Subcutaneous adipose tissue (tissue), 4 donors: ENCODE results near the gene KLKB1. TPM values are rescaled to one million over a fixed set of nuclear protein-coding genes. Genes with fewer than 3 reads are reported as not detected.

Source experiments
- total RNA-seq, 4 donors: library from RNA; depleted of rRNA; stranded (reverse); fragments of >200 nt; gene quantifications; one replicate each; pipeline ENCODE4 v1.1.0, GENCODE V29; 2016
- TF ChIP-seq, protein P1 (sequence below): fragments of 450-650 bp; IDR thresholded peaks from one replicate; pipeline ENCODE4 v1.5.1; 2016; ENCODE audit warnings: low read depth, mild to moderate bottlenecking, control low read depth, antibody characterized with exemption, moderate library complexity

Gene KLKB1
- total RNA-seq, 4 donors from 2014 or later, result 0.66 to 0.68 TPM; not detected in 2

DNA sequence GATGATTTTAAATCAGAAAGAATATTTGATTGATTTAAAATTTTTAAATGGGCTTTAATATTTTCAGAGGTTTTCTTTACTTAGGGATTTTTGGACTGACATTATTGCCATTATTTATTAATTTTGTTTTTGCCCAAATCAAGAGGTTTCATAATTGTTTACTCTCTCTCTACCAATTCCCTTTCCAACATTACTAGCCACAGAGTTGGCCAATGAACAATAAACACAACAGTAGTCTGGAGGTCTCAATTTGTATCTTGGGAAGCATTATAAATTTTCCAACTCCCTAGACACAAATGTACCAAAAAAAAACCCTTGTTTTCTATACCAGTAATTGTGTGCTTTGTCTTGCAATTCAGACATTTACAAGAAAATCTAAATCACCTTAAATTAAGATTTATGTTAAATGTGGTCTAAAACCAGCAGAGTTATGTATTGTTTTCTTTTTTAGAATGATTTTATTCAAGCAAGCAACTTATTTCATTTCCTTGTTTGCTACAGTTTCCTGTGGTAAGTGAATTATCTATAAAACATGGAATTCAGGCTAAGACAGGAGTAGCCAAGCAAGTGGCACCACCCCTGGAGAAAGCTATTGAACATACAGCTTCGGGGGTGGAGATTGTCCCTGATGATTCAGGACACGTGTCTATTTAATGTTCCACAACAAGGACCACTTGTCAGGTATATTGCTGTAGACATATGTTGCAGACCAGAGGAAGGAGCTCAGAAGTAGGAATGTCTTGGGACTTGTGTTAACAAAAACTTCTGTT lies 622 bp downstream of the KLKB1 start:
- TF ChIP-seq, protein P1, sequence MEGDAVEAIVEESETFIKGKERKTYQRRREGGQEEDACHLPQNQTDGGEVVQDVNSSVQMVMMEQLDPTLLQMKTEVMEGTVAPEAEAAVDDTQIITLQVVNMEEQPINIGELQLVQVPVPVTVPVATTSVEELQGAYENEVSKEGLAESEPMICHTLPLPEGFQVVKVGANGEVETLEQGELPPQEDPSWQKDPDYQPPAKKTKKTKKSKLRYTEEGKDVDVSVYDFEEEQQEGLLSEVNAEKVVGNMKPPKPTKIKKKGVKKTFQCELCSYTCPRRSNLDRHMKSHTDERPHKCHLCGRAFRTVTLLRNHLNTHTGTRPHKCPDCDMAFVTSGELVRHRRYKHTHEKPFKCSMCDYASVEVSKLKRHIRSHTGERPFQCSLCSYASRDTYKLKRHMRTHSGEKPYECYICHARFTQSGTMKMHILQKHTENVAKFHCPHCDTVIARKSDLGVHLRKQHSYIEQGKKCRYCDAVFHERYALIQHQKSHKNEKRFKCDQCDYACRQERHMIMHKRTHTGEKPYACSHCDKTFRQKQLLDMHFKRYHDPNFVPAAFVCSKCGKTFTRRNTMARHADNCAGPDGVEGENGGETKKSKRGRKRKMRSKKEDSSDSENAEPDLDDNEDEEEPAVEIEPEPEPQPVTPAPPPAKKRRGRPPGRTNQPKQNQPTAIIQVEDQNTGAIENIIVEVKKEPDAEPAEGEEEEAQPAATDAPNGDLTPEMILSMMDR, result no peak

DNA sequence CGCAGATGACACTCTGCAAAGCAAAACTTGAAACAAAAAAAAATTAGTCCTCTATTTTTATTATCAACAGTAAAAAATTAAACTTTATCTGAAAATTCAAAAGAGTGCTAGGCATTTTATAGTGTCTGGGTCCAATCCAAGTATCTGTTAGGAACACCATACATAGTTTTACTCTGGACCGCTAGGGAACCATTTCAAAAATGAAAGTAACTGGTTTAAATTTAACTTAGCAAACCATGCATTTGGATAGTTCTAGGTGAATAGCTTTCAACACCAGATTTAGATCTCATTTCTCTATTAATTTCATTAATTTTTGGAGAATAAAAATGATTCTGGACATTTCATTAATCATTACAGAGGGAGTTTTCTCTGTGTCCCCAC lies 1.2 kb downstream of the KLKB1 start:
- TF ChIP-seq, protein P1, result no peak

DNA sequence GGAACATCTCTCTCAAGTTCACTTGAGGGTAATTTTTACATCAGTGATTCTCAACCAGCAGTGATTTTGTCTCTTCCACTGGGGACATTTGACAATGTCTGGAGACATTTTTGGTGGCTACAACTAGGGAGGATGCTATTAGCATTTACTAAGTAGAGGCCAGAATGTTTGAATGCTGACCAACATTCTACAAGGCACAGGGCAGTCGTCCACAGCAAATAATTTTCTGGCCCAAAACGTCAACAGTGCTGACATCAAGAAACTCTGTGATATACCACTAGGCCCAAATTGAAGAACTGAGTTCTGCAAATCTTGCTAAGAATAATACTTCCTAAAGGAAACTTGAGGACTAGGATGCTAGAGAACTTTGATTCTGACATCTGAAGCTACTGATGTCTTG lies 7.1 kb downstream of the KLKB1 start:
- TF ChIP-seq, protein P1, result no peak

DNA sequence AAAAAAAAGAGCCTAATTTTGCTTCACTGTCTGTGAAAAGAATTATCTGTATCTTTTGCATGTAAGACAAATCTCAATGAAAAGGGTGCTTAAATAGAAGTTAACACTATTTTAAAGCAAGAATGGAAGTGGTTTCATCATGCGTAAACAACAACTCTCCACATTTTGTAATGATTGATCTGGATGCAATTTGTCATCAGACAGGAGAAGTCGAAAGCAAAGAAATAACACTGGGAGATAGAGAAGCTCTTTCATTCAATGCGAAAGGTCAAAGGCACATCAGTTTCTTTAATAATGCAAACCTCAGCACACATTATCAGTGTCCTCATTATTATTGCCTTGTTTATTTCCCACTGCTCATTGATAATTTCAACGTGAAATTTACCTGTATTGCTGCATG lies 8.8 kb downstream of the KLKB1 start:
- TF ChIP-seq, protein P1, result no peak

DNA sequence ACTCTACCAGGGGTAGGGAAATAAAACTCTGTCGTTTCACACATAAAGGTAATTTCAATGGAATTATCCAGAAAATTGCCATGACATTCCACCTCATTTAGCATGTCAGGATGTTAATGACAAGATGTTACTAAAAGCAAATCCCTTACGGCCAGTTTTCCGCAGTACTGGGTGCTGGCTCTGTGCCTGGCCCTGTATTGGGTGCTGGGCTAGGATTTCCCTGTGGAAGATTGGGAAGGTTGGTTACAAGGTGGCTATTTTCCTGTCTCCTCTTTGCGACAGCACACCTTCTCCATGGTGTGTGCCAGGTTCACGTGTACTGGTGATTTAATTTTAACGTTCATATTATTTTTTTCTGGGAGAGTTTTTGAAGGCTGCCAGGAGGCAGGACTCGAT lies 13.1 kb downstream of the KLKB1 start:
- TF ChIP-seq, protein P1, result no peak

DNA sequence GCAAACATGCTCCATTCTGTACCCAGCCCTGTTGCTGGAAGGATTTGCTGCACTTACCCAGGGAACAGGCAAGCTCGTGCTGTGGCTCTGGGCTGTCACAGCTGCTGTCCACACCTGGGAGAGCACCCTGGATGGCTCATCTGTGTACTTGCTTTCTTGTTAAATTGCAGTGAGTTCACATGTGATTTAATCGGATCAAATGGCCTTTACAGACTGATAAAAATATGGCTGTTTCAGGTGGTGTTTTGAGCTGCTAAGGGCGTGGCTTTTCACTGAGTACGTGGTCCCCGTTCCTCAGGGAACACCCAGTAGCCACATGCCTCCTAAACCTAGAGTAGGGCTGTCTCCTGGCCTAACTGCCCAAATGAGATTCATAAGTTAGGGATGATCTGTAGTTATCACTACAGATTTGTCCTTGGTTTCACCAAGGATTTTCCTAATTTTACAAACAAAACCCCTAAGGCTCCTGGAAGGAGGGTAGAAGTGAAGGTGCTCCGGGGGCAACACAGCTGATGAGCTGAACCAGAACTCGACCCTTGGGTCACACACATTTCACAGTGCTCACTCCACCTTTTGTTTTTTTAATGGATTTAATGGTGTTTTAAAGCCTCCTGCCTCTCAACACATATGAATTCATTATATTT lies 13.7 kb downstream of the KLKB1 start:
- TF ChIP-seq, protein P1, result no peak

DNA sequence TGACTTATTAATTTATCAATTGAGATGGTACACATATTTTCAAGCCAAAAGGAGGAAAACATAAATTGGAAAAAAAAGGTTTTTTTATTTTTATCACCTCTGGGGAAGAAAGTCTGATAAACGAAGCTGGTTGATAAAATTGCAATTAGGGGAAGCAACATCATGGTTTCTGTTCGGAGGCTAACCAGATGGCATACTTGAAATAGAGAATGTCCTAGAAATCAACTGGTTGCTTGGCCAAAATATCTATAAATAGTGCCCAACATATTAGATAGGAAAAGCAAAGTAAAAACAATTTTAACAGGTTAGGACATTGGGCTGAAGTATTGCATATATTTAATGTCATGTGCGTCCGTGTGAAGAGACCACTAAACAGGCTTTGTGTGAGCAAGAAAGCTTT lies 14.3 kb downstream of the KLKB1 start:
- TF ChIP-seq, protein P1, result no peak
